SW480 (cell line): ENCODE measurements around the gene OR14J1.
"Not testable (repeated sequence)": the region's sequence is repeated elsewhere in the genome, so short reads cannot be mapped to it uniquely, and the experiment has no call there.

ENCODE experiments used
- DNase-seq: peaks from one replicate; pipeline ENCODE4 v3.0.0-alpha.2; 2016; ENCODE audit warnings: low spot score

Gene OR14J1, protein sequence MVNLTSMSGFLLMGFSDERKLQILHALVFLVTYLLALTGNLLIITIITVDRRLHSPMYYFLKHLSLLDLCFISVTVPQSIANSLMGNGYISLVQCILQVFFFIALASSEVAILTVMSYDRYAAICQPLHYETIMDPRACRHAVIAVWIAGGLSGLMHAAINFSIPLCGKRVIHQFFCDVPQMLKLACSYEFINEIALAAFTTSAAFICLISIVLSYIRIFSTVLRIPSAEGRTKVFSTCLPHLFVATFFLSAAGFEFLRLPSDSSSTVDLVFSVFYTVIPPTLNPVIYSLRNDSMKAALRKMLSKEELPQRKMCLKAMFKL

DNA sequence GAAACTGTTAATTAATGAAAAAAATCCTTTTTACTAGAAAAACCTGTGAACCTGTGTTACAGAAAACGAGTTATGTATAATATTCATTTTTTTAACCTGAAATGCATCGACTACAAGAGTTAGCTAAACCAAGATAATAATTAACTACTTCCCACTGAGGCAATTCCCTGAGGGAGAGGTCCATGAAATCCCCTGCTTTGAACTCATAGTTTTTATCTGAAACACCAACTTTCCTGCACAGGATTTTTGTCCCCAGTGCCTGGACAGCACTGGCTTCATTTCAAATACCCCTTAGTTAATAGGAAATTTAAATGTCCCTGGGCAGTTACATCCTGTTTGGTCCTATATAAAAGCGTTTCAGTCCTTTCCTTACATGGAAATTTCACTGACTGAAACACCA, at the start of gene OR14J1:
Gene OR14J1 (plus strand): TSS at position 386 of the 400 bp plus-strand sequence. CDS start 4,989 bp downstream, outside the sequence.
- DNase-seq = no peak

DNA sequence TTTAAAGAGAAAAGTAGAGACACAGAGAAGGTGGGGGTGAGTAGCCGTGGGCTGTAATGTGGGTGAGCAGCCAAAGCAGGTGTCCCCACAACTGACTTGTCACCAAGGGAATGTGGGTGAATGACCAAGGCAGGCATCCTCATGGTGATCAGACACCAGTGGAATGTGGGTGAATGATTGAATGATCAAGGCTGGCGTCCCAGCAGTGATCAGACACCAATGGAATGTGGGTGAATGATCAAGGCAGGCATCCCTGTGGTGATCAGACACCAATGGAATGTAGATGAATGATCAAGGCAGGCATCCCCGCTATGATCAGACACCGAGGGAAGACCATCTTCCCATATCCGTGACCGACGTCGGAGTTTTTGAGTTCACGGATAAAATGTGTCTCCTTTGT, 49.8 kb upstream of the OR14J1 start:
- no peak for DNase-seq

DNA sequence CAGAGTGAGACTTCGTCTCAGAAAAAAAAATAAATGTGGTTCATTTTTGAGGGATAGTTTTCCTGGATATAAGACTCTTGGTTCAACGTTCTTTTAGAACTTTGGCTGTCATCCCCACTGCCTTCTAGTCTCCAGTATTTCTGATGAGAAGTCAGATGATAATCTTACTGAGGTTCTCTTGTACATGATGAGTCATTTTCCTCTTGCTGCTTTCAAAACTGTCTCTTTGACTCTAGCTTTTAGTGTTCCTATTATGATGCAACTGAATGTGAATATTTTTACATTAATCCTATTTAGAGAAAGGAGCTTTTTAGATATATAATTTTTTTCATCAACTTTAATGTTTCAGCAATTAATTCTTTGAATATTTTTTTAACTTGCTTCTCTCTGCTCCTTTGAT, 46.0 kb upstream of the OR14J1 start:
- DNase-seq = no peak

DNA sequence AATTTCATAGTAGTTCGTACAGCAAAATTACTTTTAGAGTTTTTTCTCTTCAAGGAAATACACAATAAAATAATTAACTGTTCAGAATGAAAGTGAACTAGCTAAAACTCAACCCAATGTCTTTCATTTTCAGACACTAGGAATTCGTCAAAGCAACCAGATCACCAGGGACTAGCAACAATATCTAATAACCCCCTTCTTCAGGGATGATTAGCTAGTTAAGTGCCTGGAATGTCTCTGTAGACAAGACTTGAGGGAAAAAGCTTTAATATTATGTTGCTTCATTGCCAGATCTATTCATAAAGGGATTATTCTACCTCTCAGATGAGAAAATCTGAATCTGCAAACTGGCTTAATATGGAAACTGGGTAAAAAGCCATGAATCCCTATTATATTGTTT, 41.8 kb upstream of the OR14J1 start:
- no peak for DNase-seq

DNA sequence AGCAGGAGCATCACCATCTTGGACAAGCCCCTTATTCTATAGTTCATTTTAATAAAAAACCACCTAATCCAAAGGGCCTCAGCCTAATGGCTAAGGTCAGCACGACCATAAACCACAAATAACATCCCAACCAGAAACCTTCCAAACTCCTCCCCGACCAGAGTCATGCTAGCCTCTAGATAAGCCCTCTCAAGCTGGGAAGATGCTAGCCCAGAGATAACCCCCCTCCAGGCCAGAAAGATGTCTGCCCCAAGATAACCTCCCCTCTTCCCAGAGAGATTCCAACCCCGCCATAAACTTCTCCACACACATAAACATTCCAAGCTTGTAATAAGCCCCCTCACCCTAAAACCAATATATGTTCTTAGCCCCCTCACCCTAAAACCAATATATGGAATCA, 38.5 kb upstream of the OR14J1 start:
- no peak for DNase-seq

DNA sequence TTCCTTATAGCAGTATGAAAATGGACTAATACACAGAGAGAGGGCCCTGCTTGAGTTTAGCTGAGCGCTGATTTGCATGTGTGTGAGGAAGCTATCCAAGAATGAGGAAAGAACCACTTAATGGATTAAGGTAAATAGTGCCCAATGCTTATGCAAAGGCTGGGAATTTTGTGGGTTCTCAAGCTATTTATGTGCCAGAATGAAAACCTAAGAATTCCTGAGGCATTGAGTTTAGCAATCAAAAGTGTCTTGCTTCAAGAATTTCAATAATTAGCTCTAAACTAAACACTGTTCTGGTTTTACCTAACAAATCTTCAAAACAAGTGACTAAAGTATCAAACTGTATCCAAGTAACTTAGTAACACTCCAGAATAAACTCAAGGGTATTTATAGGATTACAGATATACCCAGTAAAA, 7.0 kb upstream of the OR14J1 start:
- no peak for DNase-seq

DNA sequence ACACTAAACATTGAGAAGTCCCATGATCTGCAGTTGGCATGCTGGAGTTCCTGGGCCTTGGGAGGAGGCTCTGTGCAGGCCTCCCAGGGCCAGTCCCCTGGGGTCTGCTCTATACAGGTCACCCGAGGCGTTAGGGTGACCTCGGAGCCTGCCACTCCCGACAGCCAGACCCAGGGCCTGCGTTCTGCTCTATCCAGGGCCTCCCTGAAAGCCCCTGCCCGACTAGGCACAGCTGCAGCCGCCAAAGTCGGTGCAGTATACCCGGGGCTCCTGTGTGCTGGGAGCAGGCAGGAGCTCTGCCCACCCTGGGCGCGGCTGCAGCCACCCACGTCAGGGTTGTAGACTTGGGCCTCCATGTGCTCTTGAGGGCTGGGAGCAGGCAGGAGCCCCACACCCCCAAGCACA, 6.3 kb upstream of the OR14J1 start:
- no peak for DNase-seq

DNA sequence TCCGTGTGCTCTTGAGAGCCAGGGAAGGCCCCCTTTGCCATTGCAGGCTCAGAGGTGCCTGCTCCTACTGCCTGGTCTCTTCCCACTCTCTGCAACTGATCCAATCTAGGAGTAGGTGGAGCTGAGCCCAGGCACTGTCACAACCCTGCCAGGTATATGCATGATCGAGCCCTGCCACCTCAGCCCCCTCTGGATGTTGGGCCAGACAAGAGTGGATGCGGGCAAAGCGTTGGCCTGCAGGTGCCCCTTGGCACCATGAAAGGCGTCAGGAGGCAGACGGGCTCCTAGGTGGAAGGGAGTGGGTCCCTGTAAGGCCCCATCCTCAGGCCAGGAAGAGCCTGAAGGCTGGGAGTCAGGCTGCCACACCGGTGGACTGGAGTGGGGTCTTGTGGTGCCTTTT, 5.9 kb upstream of the OR14J1 start:
- DNase-seq = no peak

DNA sequence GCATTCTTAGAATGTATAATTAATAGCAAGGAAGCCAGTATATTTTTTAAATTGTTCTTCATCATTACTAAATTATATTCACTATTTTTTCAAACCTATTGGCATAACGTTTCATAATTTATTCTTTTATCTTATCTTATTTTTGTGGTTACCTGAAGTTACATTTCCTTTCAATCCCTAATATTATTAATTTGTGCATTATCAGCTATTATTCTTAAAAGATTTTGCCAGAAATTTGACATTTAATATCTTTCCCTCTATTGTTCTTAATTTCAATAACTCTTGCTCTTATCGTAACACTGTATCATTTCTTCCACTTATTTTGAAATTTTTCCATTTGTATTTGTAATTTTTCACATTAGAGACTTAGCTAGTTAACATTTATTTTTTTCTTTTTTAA, 18.4 kb downstream of the OR14J1 start:
- no peak for DNase-seq

DNA sequence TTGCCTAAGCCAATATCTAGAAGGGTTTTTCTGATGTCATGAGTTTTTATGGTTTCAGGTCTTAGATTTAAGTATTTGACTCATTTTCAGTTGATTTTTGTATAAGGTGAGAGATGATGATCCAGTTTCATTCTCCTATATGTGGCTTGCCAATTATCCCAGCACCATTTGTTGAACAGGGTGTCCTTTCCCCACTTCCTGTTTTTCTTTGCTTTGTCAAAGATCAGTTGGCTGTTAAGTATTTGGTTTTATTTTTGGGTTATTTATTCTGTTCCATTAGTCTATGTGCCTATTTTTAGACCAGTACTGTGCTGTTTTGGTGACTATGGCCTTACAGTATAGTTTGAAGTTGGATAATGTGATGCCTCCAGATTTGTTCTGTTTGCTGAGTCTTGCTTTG, 21.8 kb downstream of the OR14J1 start:
- DNase-seq = not testable (repeated sequence)

DNA sequence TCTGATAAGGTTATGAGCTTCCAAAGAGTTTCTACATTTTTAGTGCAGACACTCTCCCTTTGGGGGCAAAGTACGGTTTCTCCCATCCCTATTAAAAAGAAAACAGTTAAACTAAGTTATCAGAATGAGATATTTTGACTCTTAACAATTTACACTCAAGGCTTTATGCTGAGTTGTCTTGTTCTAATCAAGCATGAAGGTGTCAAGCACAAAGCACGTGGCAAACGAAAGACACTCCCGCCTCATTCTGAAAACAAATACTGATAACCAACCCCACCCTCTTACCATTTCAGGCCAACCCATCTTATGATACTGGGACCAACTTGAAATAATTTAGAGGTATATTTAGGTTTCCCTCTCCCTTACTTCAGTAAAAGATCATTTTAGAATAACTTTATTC, 24.3 kb downstream of the OR14J1 start:
- no peak for DNase-seq

DNA sequence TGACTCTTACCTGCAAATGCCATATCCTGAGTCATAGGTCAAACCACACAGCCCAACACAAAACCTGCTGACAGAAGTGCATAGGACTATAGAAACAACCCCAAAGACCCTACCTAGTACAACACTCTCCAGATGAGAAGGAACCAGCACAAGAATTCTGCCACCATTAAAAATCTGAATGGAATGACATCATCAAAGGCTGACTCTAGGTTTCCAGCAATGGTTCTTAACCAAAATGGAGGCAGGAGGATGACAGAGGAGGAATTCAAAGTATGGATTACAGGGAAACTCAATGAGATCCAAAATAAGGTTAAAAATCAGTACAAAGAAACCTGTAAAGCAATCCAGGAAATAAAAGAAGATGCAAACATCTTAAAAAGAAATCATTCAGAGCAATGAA, 31.2 kb downstream of the OR14J1 start:
- DNase-seq = no peak

DNA sequence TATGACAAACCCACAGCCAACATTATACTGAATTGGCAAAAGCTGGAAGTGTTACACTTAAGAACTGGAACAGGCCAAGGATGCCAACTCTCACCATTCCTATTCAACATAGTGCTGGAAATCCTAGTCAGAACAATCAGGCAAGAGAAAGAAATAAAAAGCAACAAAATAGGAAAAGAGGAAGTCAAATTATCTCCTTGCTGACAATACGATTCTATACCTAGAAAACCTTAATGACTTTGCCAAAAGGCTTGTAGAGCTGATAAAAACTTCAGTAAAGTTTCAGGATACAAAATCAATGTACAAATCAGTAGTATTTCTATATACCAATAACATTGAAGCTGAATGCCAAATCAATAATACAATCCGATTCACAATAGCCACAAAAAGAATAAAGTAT, 34.8 kb downstream of the OR14J1 start:
- DNase-seq = no peak

DNA sequence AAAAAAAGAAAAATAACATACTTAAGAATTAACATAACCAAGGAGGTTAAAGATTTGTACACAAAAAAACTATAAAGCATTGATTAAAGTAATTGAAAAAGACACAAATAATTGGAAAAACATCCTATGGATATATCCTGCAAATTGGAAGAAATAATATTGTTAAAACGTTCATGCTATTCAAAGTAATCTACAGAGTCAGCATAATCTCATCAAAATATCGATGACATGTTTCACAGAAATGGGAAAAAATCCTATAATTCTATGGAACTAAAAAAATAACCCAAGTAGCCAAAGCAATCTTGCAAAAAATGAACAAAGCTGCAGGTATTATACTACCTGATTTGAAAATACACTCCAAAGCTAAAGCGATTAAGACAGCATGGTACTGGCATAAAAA, 43.9 kb downstream of the OR14J1 start:
- no peak for DNase-seq

DNA sequence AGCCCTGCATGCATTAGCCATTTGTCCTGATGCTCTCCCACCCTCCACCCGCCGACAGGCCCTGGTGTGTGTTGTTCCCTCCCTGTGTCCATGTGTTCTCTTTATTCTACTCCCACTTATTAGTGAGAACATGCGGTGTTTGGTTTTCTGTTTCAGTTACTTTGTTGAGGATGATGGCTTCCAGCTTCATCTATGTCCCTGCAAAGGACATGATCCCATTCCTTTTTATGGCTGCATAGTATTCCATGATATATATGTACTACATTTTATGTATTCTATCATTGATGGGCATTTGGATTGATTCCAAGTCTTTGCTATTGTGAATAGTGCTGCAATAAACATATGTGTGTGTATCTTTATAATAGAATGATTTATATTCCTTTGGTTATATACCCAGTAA, 47.8 kb downstream of the OR14J1 start:
- DNase-seq = not testable (repeated sequence)

DNA sequence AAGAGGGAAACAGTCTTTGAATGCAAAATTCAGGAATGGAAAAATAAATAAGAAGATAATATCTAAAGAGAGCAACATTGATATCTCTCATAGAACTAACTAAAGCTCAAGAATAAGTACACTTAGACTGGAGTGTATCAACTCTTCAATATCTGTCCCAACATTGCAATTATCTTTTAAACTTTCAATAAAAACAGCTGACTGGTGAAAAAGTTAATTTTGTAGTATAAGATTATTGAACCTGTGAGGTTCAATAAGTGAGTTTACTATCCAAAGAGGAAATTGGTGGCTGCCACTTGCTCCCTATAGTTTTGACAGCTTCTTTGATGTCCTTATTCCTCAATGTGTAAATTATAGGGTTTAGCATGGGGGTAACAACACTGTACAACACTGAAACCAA, 53.5 kb downstream of the OR14J1 start:
- DNase-seq = no peak

DNA sequence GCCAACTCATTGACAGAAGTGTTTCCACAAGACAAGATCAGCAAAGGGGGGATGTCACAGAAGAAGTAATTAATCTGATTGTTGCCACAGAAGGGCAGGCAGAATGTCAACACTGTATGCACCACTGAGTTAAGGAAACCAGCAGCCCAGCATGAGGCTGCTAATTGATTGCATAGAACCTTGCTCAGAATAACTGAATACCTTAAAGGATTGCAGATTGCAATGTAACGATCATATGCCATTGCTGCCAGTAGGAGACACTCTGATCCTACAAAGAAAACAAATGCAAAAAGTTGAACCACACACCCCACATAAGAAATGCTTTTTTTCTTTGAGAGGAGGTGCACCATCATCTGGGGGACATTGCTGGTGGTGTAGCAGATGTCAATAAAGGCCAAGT, 54.1 kb downstream of the OR14J1 start:
- DNase-seq = no peak
